ENCODE data around the gene TSHZ2.

DNA sequence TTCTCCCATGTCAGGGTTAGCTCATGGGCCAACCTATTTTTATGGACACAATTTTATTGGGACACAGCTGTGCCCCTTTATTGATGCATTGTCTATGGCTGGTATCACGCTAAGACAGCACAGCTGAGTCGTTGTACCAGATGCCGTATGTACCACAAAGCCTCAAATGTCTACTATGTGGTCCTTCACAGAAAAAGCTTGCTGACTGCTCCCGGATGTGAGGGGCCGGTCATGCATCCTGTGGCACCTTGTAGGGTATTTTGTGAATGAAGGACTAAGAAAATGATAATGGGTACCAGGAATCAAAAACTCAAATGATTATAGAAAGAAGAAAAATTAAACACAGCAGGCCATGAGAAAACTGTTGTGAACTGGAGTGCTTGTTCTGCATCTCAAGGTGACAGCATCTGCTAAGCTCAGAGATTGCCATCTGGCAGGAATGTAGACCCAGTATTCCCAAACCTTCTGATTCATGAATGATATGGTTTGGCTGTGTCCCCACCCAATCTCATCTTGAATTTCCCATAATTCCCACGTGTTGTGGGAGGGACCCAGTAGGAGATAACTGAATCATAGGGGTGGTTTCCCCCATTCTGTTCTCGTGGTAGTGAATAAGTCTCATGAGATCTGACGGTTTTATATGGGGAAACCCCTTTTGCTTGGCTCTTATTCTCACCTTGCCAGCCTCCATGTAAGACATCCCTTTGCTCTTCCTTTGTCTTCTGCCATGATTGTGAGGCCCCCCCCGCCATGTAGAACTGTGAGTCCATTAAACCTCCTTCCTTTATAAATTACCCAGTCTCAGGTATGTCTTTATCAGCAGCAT, 248.5 kb downstream of the TSHZ2 start:
- TF ChIP-seq, protein P1, sequence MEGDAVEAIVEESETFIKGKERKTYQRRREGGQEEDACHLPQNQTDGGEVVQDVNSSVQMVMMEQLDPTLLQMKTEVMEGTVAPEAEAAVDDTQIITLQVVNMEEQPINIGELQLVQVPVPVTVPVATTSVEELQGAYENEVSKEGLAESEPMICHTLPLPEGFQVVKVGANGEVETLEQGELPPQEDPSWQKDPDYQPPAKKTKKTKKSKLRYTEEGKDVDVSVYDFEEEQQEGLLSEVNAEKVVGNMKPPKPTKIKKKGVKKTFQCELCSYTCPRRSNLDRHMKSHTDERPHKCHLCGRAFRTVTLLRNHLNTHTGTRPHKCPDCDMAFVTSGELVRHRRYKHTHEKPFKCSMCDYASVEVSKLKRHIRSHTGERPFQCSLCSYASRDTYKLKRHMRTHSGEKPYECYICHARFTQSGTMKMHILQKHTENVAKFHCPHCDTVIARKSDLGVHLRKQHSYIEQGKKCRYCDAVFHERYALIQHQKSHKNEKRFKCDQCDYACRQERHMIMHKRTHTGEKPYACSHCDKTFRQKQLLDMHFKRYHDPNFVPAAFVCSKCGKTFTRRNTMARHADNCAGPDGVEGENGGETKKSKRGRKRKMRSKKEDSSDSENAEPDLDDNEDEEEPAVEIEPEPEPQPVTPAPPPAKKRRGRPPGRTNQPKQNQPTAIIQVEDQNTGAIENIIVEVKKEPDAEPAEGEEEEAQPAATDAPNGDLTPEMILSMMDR (IDR thresholded peaks at IDR 0.05): no peak
- no peak for TF ChIP-seq POLR2A (IDR thresholded peaks at IDR 0.05)

All from breast epithelium (tissue), 3 donors.